Peyer's patch (tissue), 4 donors: ENCODE data around the gene ITSN2.

Experiments used
- CTCF ChIP-seq, 6 experiments: fragments of 450-650 bp in 4 of 6; fragments of 200-600 bp in 2 of 6; sonication (generic) in 1 of 6; IDR thresholded peaks; one replicate each; pipeline ENCODE4 v1.5.1; 2017 to 2019; ENCODE audit warnings: antibody characterized with exemption in 6 of 6, mild to moderate bottlenecking in 3 of 6, moderate library complexity in 1 of 6
- POLR2A ChIP-seq, 2 donors: fragments of 450-650 bp; IDR thresholded peaks; one replicate each; pipeline ENCODE4 v1.5.1; 2017; ENCODE audit warnings: antibody characterized with exemption in 2 of 2, mild to moderate bottlenecking in 2 of 2, moderate library complexity in 2 of 2

DNA sequence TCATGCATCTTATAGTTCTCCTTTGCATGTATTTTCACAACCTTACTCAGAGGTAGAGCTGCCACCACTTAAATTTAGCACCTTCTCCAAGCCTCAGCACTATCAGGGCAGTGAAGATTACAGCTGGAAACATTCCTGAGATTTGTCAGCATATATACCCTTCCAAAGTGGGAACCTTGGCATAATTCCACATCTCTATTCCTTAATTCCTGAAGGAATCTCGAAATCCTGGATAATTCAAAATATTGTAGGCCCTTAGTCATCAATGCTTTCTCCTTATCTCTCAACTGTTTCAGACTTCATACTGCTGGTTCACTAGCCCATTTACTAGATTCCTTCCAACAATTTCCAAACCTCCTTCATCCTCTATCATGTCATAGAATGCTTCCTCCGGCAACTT, 87.4 kb downstream of the ITSN2 start:
- TF ChIP-seq CTCF (IDR thresholded peaks at IDR 0.05) = no peak
- TF ChIP-seq POLR2A (IDR thresholded peaks at IDR 0.05) = no peak
